ENCODE measurements around the gene KLHL26.
"Not testable (repeated sequence)": the region's sequence is repeated elsewhere in the genome, so short reads cannot be mapped to it uniquely, and the experiment has no call there.

Gene KLHL26

DNA sequence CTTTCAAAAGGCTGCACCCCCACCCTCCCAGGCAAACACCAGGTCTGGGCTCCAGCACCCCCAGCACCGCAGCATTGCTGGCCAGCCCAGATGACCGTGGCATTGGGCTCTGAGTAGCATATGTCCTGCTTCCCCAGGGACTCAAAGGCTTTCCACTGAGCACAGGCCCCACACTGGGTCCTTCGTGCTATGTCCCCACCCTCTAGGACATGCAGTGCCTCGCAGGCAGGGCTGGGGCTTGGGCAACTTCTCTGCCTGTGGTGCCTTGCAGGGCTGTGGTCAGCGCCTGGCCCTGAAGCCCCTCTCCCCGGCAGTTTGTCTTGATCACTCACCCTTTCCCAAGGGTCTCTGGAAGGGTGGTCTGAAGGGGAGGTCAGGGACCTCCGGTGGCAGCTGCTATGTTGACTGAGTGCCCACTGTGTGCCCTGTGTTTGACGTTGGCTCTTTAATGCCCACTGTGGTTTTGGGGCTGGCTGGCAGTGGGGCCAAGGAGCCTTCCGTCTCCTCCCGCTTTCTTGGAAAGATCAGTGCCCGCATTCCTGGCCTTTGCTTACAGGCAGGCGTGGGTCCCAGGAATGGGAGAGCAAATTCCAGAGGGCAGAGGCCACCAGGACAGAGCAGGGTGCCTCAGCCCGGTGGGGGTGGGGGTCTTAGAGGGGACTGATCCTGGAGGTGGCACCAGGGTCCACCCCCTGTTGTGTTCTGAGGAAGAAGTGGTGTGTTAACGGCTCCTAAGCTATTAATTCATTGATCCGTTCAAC is 26.3 kb downstream of the KLHL26 start:
- no peak for DNase-seq (ENCODE audit: low read depth in 2 of 2)

DNA sequence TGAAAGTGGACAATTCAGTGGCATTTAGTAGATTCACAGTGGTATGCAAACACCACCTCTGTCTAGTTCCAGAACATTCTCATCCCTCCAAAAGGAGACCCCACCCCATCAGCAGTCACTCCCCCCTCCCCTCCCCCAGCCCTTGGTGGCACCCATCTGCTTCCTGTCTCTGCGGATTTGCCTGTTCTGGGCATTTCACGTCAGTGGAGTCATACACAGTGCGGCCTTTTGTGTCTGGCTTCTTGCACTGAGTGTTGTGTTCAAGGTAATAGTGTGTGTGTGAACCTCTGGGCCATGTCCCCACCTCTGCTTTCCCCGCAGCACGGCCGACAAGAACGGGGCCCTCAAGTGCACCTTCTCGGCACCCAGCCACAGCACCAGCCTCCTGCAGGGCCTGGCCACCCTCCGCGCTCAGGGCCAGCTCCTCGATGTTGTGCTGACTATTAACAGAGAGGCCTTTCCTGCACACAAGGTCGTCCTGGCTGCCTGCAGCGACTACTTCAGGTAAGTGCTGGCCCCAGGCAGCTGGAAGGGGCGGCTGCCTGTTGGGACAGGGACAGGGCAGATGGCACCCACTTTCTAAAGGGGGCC is 27.2 kb downstream of the KLHL26 start:
- DNase-seq (ENCODE audit: low read depth in 2 of 2), result no peak

DNA sequence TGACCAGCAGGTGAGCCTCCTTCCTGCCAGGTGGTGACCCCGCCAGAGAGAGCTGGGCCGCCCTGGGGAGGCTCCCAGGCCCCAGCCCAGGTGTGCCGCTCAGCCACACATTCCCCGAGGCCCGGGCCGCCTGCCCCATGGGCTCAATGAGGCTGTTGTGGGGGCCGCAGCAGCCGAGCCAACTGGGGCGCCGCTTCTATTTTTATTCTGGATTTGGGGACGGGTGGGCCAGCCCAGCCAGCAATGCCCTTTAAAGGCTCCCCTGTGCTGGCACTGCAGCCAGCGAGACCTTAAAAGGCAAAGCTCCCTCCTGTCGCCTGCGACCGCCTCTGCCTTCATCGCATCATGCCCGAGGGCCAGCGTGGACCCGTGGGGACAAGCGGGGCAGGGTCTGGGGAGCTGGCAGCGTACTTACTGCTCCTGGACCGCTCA is 29.0 kb downstream of the KLHL26 start:
- DNase-seq (ENCODE audit: low read depth in 2 of 2), result no peak

DNA sequence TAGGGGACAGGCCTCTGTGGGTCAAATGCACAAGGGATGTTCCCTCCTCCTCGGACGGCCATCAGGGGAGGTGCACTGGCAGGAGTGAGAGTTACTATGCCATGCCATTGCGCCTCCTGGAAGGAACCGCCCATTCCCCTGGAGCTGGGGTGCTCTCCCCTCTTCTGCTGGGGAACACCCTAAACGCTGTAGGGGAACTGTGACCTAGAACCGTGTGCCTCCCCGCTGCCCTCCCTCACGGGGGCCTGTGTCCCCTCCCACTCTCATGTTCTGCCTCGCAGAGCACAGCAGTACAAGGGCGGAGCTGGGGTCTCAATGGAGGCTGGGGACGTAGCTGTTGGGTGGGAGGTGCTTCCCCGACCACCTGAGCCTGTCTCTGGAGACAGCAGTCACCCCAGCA is 29.5 kb downstream of the KLHL26 start:
- DNase-seq (ENCODE audit: low read depth in 2 of 2), result no peak

DNA sequence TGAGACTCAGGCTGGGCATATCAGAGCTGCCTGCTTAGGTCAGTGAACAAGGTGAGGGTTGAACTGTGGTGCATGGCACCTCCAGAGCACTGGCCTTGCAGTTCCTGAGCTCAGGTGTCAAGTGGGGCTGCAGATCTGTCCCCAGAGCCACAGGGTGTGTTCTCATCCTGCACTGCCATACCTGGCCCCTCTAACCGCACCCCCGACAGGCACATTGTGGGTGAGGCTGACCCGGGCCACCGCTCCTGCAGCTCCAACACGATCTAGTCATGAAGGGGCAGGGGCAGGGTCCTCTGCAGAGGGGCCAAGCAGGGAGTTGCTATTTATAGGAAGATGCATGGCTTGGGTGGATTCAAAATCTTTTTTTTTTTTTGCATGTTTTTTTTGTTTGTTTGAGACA is 30.0 kb downstream of the KLHL26 start:
- no peak for DNase-seq (ENCODE audit: low read depth in 2 of 2)

DNA sequence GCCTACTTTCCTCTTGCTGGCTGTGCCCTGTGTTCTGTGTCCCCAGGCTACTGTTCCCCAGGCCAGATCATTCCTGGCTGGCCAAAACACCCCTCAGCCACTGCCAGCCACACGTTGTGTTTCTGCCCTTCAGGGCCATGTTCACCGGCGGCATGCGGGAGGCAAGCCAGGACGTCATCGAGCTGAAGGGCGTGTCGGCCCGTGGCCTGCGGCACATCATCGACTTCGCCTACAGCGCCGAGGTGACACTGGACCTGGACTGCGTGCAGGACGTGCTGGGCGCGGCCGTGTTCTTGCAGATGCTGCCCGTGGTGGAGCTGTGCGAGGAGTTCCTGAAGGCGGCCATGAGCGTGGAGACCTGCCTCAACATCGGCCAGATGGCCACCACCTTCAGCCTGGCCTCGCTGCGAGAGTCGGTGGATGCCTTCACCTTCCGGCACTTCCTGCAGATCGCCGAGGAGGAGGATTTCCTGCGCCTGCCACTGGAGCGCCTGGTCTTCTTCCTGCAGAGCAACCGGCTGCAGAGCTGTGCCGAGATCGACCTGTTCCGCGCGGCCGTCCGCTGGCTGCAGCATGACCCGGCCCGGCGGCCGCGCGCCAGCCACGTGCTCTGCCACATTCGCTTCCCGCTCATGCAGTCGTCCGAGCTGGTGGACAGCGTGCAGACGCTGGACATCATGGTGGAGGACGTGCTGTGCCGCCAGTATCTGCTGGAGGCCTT is 30.9 kb downstream of the KLHL26 start:
- DNase-seq (ENCODE audit: low read depth in 2 of 2), result no peak

DNA sequence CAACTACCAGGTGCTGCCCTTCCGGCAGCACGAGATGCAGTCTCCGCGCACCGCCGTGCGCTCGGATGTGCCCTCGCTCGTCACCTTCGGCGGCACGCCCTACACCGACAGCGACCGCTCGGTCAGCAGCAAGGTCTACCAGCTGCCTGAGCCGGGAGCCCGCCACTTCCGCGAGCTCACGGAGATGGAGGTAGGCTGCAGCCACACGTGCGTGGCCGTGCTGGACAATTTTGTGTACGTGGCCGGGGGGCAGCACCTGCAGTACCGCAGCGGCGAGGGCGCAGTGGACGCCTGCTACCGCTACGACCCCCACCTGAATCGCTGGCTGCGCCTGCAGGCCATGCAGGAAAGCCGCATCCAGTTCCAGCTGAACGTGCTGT is 31.4 kb downstream of the KLHL26 start:
- no peak for DNase-seq (ENCODE audit: low read depth in 2 of 2)

DNA sequence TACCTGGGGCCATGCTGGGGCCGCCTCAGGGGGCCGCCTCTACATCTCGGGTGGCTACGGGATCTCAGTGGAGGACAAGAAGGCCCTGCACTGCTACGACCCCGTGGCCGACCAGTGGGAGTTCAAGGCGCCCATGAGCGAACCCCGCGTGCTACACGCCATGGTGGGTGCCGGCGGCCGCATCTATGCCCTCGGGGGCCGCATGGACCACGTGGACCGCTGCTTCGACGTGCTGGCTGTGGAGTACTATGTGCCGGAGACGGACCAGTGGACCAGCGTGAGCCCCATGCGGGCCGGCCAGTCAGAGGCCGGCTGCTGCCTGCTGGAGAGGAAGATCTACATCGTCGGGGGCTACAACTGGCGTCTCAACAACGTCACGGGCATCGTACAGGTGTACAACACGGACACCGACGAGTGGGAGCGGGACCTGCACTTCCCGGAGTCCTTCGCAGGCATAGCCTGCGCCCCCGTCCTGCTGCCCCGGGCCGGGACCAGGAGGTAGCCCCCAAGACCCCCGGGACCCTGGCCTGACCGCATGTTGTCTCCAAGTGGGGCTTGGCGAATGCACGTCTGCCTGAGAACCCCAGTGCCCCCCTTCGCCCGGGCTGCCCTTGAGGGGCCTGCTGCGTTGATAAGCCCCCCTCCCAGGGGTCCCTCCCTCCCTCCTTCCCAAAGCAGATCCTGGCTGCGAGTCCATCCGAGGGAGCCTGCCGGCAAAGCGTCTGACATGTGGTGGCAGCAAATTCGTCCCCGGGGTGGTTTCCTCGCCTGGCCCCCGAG is 32.1 kb downstream of the KLHL26 start:
- DNase-seq (ENCODE audit: low read depth in 2 of 2), result no peak

DNA sequence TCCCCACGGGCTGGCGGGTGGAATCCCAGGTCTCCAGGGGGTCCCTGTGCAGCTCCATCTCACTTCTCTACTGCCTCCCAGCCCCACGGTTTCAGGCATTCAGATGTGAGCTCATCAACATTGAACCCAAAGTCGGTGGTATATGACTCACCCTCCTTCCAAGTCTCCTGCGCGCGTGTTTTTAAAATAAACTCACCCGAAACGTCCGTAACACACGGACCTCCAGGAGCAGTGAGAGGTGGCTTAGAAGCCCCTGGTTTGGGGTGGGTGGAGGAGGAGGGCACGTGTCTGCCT is 32.6 kb downstream of the KLHL26 start:
- DNase-seq (ENCODE audit: low read depth in 2 of 2), result no peak

DNA sequence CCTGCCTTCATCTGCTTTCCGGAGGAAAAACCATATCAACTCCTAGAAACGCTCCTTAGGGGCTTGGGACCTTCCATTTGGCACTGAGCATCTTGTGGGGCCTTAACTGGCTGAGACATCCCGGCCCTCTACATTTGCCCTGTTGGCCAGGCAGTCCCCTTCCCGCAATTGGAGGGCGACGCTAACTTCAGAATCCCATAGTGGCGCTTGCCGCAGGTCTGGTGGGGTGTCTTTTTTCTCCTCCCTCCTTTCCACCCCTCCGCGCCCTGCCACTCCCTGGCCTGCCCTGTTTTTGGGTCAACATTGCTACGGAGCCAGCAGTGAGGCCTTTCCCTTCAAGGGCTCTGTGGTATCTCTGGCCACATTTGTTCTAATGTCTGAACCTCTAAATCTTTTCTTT is 33.1 kb downstream of the KLHL26 start:
- no peak for DNase-seq (ENCODE audit: low read depth in 2 of 2)

DNA sequence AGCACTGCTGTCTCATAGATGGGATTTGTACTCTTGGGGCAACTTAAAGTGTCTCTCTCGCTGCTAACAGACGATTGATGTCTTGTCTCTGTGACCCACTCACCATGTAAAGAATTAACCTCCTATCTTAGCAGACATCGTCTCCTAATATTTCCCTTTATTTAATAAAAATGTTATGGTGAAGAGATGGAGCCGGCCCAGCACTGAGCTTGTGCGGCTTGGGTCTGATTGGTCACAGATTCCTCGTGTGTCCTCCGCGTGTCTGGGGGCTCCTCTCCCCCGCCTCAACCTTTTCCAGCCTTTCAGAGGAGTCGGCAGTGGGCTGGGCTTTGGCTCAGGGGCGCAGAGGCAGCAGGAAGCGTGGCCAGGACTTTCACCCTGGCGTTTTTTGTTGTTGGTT is 33.5 kb downstream of the KLHL26 start:
- DNase-seq (ENCODE audit: low read depth in 2 of 2), result no peak

DNA sequence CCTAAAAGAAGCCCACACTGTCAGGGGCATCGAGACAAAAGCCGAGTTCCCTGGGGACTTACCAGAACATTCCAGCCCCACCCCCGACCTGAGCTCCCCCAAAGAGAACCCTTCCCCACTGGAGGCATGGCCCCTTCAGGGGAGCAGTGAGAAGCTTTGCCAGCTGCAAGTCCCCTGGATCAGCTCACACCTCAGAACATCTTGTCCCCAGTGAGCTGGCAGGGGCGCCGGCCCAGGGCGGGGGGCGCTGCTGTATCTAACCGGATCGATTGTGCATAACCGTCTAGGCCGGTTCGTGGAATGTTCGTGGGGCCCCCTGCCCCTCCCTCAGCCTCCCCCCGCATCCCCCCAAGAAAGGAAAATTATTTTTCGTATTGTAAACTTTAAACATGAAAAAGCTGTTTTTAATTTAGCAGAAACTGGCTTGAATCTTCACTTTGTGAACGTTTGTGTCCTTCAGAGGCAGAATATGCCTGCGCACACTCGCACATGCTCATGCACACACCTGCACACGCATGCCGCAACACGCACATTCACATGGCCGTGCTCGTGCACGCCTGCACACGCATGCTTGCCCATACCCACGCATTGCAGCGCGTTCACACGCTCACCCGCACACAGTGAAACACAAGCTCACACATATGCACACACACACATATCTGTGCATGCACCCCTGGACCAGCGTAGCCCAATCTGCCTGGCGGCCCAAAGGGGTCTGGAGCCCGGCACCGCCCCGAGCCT is 34.6 kb downstream of the KLHL26 start:
- DNase-seq (ENCODE audit: low read depth in 2 of 2), result no peak

DNA sequence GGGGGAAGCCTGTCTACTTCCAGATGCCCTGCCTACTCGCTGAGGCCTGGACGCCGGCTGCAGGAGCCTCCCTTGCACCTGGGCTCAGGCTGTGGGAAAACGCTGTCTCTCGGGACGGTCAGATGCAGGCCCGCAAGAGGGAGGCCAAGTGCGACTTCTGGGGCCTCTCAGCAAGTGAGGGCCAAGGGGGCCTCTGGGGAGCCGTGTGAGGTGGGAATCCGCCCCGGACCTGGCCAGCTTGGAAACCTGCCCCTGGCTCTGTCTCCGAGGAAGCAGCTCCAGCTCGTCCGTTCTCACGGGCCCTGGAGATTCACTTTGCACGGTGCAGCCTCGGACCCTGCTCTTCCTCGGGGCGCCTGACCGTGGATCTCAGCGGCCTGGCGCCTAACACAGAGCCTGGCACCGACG is 35.2 kb downstream of the KLHL26 start:
- no peak for DNase-seq (ENCODE audit: low read depth in 2 of 2)

DNA sequence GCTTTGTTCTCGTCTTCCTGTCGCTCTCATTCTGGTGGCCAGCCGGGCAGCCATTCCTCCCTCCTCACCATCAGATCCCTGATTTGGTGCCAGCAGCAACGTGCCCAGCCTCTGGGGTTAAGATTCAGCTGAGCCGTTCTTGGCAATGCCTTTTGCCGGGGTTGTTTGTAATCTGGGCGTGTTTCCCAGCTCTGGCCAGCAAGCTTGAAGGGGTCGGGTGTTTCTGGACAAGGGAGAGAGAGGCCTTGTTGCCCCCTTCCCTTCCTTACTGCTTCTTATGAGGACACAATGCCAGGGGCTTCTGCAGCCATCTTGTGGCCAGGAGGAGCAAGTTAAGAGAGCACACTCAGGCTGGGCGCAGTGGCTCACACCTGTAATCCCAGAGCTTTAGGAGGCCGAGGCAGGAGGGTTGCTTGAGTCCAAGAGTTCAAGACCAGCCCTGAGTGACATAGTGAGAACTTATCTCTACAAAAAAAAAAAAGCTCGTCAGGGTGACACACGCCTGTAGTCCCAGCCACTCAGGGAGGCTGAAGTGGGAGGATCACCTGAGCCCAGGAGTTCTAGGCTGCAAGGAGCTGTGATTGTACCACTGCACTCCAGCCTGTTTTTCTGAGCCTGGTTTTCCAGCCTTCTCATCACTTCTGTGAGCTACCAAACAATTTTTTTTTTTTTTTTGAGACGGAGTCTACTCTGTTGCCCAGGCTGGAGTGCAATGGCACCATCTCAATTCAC is 35.9 kb downstream of the KLHL26 start:
- DNase-seq (ENCODE audit: low read depth in 2 of 2), result no peak

DNA sequence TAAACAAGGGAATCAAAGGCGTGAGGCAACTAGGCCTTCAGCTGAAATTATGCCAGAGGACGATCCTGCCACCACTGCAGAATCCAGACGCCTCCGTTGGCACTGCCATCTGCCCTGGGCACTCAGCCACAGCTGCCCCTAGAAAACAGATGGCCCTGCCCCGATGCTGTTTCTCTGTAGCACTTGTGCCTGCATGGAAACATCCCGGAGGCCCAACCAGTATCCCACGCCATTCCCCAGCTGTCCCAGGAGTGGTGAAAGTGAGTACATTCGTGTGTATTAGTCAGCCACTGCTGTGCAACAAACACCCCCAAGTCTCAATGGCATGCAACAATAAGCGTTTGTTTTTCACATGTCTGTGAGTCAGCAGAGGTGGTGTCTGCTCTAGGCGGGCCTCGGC is 37.8 kb downstream of the KLHL26 start:
- DNase-seq (ENCODE audit: low read depth in 2 of 2), result no peak

DNA sequence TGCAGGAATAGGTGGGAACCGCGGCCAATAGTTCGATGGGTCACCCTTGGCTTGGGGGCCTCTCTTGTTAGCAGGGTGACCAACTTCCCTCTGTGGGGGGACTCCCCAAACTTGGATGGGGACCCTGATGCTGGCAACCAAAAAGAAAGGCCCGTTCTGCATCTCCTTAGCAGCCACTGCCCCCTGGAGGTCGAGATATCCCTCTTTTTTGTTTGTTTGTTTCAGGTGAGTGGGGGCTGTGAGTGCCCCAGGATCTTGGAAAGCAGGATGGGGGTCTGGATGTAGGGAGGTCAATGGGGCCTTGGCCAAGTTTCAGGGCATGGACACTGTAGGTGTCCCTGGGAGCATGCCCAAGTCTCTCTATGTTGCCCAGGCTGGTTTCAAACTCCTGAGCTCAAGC is 39.0 kb downstream of the KLHL26 start:
- no peak for DNase-seq (ENCODE audit: low read depth in 2 of 2)

DNA sequence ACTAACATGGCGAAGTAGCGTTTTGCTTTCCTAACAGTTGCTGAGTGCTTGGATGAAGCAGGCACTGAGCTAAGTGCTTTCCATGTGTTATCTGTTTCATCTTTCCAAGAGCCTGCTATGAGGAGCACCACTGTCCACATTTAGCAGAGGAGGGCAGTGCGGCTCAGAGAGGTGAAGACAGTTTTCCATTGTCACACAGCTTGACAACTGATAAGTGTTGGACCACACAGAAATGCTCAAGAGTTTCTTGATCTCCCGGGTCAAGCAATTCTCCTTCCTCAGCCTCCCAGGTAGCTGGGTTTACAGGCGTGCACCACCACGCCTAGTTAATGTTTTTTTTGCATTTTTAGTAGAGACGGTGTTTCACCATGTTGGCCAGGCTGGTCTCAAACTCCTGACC is 39.9 kb downstream of the KLHL26 start:
- no peak for DNase-seq (ENCODE audit: low read depth in 2 of 2)

DNA sequence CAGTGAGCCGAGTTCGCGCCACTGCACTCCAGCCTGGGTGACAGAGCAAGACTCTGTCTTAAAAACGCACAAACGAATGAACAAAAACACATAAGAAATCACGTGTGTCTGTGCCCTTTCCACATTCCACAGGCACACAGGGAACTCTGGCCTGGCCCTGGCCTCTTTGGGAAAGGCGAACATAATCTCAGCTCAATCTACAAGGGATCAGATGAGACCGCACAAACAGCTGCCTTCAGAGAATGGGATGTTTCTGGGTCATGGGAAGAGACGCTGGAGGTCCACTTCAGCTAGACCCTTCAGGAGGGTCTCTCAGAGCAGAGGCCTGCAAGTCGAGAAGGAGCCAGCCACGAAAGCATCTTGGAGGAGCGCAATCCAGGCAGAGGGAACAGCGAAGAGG is 40.3 kb downstream of the KLHL26 start:
- no peak for DNase-seq (ENCODE audit: low read depth in 2 of 2)

DNA sequence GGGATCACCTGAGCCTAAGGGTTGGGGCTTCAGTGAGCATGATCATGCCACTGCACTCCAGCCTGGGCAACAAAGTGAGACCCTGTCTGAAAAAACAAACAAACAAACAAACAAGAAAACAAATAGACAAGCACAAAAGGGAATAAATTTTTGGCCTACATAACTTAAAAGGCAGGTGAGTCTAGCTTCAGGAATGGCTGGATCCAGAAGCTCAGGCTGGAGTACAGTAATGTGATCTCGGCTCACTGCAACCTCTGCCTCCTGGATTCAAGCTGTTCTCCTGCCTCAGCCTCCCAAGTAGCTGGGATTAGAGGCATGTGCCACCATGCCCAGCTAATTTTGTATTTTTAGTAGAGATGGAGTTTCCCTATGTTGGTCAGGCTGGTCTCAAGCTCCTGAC is 43.3 kb downstream of the KLHL26 start:
- not testable (repeated sequence) for DNase-seq (ENCODE audit: low read depth in 2 of 2)

DNA sequence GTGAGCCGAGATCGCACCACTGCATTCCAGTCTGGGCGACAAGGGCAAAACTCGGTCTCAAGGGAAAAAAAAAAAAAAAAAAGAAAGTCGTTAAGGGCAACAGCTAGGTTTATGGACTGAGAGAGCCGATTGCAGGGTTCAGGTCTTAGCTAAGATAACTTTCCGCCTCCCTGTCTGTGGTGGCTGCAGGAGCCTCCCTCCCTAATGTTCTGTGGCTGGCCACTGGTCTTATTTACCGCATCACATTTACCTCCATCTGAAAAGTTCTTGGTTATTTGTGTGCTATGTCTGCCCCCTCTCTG is 45.9 kb downstream of the KLHL26 start:
- DNase-seq (ENCODE audit: low read depth in 2 of 2), result no peak

All from stimulated activated CD8-positive, alpha-beta memory T cell treated with anti-CD3 and anti-CD28 coated beads, Interleukin-15, amount 100 ng/mL, for 4 hours (primary cell).